ENCODE measurements around the gene SLC25A25.

The SLC25A25 gene

GRCh38 chr9:128072144-128073021 lies 4.4 kb downstream of the SLC25A25 start:
- peak in 35 of 51 donors; percentile 9 to 85 (median 50) for DNase-seq

- DNase-seq: no peak
These were observed 5.3 kb downstream of the SLC25A25 start for GRCh38 chr9:128073253-128073886.

- no peak for DNase-seq
These were observed 9.9 kb downstream of the SLC25A25 start for GRCh38 chr9:128077847-128078503.

- no peak for DNase-seq
These were observed 10.7 kb downstream of the SLC25A25 start for GRCh38 chr9:128078504-128079434.

- no peak for DNase-seq
These were observed 12.2 kb downstream of the SLC25A25 start for GRCh38 chr9:128080206-128080605.

GRCh38 chr9:128081056-128081455 lies 13.0 kb downstream of the SLC25A25 start:
- DNase-seq: no peak

GRCh38 chr9:128082151-128082550 lies 14.1 kb downstream of the SLC25A25 start:
- no peak for DNase-seq

GRCh38 chr9:128084746-128085145 lies 16.7 kb downstream of the SLC25A25 start:
- DNase-seq: no peak

GRCh38 chr9:128085943-128086342 lies 17.9 kb downstream of the SLC25A25 start:
- DNase-seq: no peak

GRCh38 chr9:128087262-128087661 lies 19.2 kb downstream of the SLC25A25 start:
- no peak for DNase-seq

- DNase-seq: no peak
These were observed 20.4 kb downstream of the SLC25A25 start for GRCh38 chr9:128088253-128088945.

GRCh38 chr9:128089299-128089698 lies 21.3 kb downstream of the SLC25A25 start:
- no peak for DNase-seq

GRCh38 chr9:128091144-128091543 lies 23.1 kb downstream of the SLC25A25 start:
- DNase-seq: peak in 48 of 51 donors; percentile 30 to 95 (median 78)

- DNase-seq: peak in 28 of 51 donors; percentile 21 to 83 (median 70)
These were observed 23.5 kb downstream of the SLC25A25 start for GRCh38 chr9:128091571-128091970.

GRCh38 chr9:128092199-128092977 lies 24.4 kb downstream of the SLC25A25 start:
- DNase-seq: no peak

GRCh38 chr9:128093011-128093410 lies 25.0 kb downstream of the SLC25A25 start:
- no peak for DNase-seq

GRCh38 chr9:128094166-128094949 lies 26.3 kb downstream of the SLC25A25 start:
- peak in 46 of 51 donors; percentile 38 to 89 (median 76) for DNase-seq

- DNase-seq: no peak
These were observed 27.0 kb downstream of the SLC25A25 start for GRCh38 chr9:128094950-128095544.
